Psoas muscle (tissue), 8 donors: ENCODE results near the gene PHLDA1. TPM values are rescaled to one million over a fixed set of nuclear protein-coding genes. Genes with fewer than 3 reads are reported as not detected.

Experiments
- ATAC-seq, 4 donors: fragments of 200-7000 bp; cut with Tn5 transposase; one replicate each; pipeline ENCODE4 v1.9.1; 2020; ENCODE audit warnings: moderate library complexity in 3 of 4, mild to moderate bottlenecking in 2 of 4
- DNase-seq, 2 donors: peaks; one replicate each; pipeline ENCODE4 v3.0.0-alpha.2; 2020
- H3K27ac ChIP-seq: fragments of 200-600 bp; one replicate; pipeline ENCODE4 v1.8.0; 2022
- H3K27me3 ChIP-seq, 3 donors: fragments of 200-600 bp in 1 of 3; one replicate each; pipeline versions ENCODE4 v1.6.1 to v1.8.0; 2013 to 2022; ENCODE audit warnings: low read length in 2 of 3, mild to moderate bottlenecking in 2 of 3, moderate library complexity in 1 of 3; ENCODE audit not compliant: insufficient read depth in 3 of 3
- H3K36me3 ChIP-seq, 2 donors: fragments of 200-600 bp in 1 of 2; one replicate each; pipeline versions ENCODE4 v1.6.1 to v1.8.0; 2013 to 2022; ENCODE audit warnings: low read depth in 1 of 2, mild to moderate bottlenecking in 1 of 2, moderate library complexity in 1 of 2; ENCODE audit not compliant: insufficient read depth in 1 of 2
- H3K4me1 ChIP-seq: fragments of 200-600 bp; one replicate; pipeline ENCODE4 v1.8.0; 2022
- H3K4me3 ChIP-seq: fragments of 200-600 bp; one replicate; pipeline ENCODE4 v1.8.0; 2022; ENCODE audit warnings: mild to moderate bottlenecking
- H3K9me3 ChIP-seq: fragments of 200-600 bp; one replicate; pipeline ENCODE4 v1.8.0; 2022
- WGBS, 3 donors: extraction: QIAGEN DNeasy Blood & Tissue Kit; methylation state at CpG; one replicate each; pipeline versions ENCODE4 v1.1.6 to v1.1.7; 2013; 5-methylcytosine and 5-hydroxymethylcytosine counted together
- intact Hi-C, 2 donors: fragments of 100-400 bp; cut with DNase I; formaldehyde crosslinking; loops; one replicate each; pipeline versions ENCODE4 v1.11.0 to v1.14.2; 2022
- polyA plus RNA-seq, 3 donors: library from polyadenylated mRNA; stranded (reverse); fragments of 200-250 nt; gene quantifications; one replicate each; pipeline ENCODE4 v1.2.3, GENCODE V29; 2013
- total RNA-seq, 4 donors: library from RNA; stranded (reverse); fragmentation: NEBNext Ultra II Directional in 2 of 4; extraction: Animal tissue kit (Norgen Biotek cat#: 25700) in 2 of 4; gene quantifications; one replicate each; pipeline versions ENCODE4 v1.2.1 to v1.2.4, GENCODE V29; 2021 to 2023
- TF ChIP-seq, protein P1 (sequence below): fragments of 200-600 bp; IDR thresholded peaks from one replicate; pipeline ENCODE4 v1.8.0; 2022; ENCODE audit warnings: antibody characterized with exemption
- donor health status: healthy with polysubstance abuse.
- donor health status: DM: no; HTN: no; CAD: no; lungs with moderate emphysema.
- donor health status: Bipolar disorder and iron deficiency.
- donor health status: healthy.
- donor health status: DM: yes; HTN: yes; CAD: no.
- donor health status: DM: no; HTN: no; CAD: no.
- donor health status: DM: no; HTN: no; CAD: no.
- donor health status: DM: yes; HTN: yes; CAD: no.

PHLDA1 gene
- total and polyA plus RNA-seq, 7 donors, result 0.73 to 35.6 (median 3.5) TPM

DNA sequence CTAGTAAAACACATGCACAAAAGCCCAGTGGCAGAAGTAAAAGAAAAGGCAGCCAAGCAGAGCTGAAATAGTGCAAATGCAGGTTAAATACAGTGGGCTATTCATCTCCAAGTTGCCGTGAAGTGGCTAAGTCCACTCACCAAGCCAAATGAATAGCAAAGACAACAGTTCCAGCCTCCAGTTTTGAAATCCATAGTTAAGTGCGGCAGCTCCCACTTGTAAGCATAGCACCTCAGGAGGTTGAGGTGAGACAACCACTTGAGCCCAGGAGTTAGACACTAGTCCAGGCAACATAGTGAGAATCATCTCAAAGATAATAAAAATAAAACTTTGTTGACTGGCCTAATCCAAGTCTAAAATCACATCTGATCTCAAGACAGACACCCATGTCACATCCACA, 9.8 kb upstream of the PHLDA1 start:
- intact Hi-C loops, result no loop called here
- no peaks in the 10 kb centered on the region for H3K9me3 ChIP-seq
- TF ChIP-seq, protein P1, sequence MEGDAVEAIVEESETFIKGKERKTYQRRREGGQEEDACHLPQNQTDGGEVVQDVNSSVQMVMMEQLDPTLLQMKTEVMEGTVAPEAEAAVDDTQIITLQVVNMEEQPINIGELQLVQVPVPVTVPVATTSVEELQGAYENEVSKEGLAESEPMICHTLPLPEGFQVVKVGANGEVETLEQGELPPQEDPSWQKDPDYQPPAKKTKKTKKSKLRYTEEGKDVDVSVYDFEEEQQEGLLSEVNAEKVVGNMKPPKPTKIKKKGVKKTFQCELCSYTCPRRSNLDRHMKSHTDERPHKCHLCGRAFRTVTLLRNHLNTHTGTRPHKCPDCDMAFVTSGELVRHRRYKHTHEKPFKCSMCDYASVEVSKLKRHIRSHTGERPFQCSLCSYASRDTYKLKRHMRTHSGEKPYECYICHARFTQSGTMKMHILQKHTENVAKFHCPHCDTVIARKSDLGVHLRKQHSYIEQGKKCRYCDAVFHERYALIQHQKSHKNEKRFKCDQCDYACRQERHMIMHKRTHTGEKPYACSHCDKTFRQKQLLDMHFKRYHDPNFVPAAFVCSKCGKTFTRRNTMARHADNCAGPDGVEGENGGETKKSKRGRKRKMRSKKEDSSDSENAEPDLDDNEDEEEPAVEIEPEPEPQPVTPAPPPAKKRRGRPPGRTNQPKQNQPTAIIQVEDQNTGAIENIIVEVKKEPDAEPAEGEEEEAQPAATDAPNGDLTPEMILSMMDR, result no peak
- no peaks in the 10 kb centered on the region for H3K4me1 ChIP-seq
- DNase-seq (no peak), ATAC-seq (no peak)
- H3K36me3 ChIP-seq, result peaks cover 0 to 37% of the 10 kb centered on the region in 2 donors
- H3K27ac ChIP-seq, result no peak overlapping the region
- WGBS, 3 donors, result 82 to 90% (median 86%) methylated on average over 2 of the region's 2 CpGs
- no peak overlapping the region for H3K4me3 ChIP-seq
- no peaks in the 10 kb centered on the region for H3K27me3 ChIP-seq

DNA sequence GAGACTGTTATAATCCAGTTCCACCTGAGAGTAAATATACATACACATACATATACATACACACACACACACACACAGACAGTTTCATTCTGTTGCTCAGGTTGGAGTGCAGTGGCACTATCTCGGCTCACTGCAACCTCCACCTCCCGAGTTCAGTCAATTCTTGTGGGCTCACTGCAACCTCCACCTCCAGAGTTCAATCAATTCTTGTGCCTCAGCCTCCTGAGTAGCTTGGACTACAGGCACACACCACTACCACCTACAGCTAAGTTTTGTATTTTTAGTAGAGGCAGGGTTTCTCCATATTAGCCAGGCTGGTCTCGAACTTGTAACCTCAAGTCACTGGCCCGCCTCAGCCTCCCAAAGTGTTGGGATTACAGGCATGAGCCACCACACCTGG, 8.9 kb upstream of the PHLDA1 start:
- Histone ChIP-seq H3K4me3 (no peak overlapping the region), H3K27ac (no peak overlapping the region), H3K9me3 (no peaks in the 10 kb centered on the region), H3K36me3 (peaks cover 0 to 30% of the 10 kb centered on the region in 2 donors), H3K4me1 (no peaks in the 10 kb centered on the region), H3K27me3 (no peaks in the 10 kb centered on the region)
- 85 to 95% (median 90%) methylated on average over 4 of the region's 4 CpGs for WGBS, 3 donors
- intact Hi-C loops, result no loop called here
- ATAC-seq (no peak), DNase-seq (no peak)
- TF ChIP-seq, protein P1, result no peak

- H3K9me3 ChIP-seq, result no peaks in the 10 kb centered on the region
- WGBS, 3 donors, result 42 to 47% (median 46%) methylated on average over 2 of the region's 2 CpGs
- H3K4me1 ChIP-seq, result peaks cover under 1% of the 10 kb centered on the region
- H3K4me3 ChIP-seq, result no peak overlapping the region
- peaks cover 0 to 7% of the 10 kb centered on the region in 2 donors for H3K36me3 ChIP-seq
- intact Hi-C loops, result loop anchor here (5.0 to 10.0 kb wide), 3 partner anchors 313 to 511 kb away; no protein-coding TSS in a partner anchor
- no peak for DNase-seq
- no peak for ATAC-seq
- no peak overlapping the region for H3K27ac ChIP-seq
- TF ChIP-seq, protein P1, result no peak
- H3K27me3 ChIP-seq, result no peaks in the 10 kb centered on the region
Measured at GRCh38 chr12:76038176-76038575, 6.6 kb upstream of the PHLDA1 start.

DNA sequence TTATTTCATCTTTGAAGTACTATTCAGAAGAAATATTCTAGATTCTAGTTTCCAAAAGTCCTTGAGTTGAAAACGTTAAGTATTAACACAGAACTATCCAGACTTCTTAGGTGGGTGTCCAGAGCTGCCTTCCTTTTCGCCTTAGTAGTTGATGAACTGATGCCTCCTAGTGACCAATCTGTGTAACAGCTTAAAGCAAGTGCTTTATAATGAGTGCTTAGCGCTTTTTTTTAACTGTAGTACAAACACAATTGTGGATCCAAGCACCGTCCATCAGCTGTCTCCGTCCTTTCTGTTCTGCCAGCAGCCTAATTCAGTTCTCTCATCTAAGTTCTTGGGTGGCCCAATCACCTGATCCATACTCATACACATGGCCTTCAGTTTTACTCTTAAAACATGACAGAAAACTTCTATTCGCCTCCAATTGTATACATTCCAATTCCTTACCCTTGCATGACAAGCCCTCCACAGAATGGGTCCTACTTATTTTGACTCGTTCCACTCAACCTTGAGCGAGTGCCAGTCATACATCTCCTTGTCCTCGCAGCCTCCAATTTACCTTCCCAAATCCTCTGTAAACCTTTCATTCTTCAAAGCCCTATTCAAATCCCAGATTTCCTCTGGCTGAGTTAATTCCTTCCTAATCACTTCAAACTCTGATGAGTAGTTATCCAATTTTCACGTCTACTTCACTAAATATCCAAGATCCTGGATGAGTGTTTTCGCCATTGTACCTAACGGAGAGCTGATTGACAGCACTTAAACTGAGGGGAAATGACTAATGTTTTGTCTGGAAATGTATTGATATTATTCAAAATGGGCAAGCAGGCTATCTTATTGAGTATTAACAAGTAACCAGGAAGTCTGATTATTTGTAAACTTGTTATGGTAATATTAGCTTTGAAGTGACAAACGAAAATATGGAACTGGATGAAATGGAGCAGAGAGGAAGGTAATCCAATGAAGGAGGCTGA, 5.8 kb upstream of the PHLDA1 start:
- intact Hi-C loops, result loop anchor here (5.0 to 10.0 kb wide), 3 partner anchors 313 to 510 kb away; no protein-coding TSS in a partner anchor
- DNase-seq, result no peak
- H3K36me3 ChIP-seq, result no peaks in the 10 kb centered on the region
- H3K4me3 ChIP-seq, result no peak overlapping the region
- H3K4me1 ChIP-seq, result peaks cover 6% of the 10 kb centered on the region
- H3K27me3 ChIP-seq, result no peaks in the 10 kb centered on the region
- H3K9me3 ChIP-seq, result no peaks in the 10 kb centered on the region
- WGBS, 3 donors, result 27 to 33% (median 30%) methylated on average over 13 of the region's 13 CpGs
- TF ChIP-seq, protein P1, result peak; percentile 77
- peak; percentile 58 to 75 (median 66) for ATAC-seq
- no peak overlapping the region for H3K27ac ChIP-seq
